ENCODE results near the gene STK32C.
"Not testable (repeated sequence)": the region's sequence is repeated elsewhere in the genome, so short reads cannot be mapped to it uniquely, and the experiment has no call there.

Gene STK32C

GRCh38 chr10:132299371-132300336 is 8.1 kb downstream of the STK32C start:
- no peak for DNase-seq

DNA sequence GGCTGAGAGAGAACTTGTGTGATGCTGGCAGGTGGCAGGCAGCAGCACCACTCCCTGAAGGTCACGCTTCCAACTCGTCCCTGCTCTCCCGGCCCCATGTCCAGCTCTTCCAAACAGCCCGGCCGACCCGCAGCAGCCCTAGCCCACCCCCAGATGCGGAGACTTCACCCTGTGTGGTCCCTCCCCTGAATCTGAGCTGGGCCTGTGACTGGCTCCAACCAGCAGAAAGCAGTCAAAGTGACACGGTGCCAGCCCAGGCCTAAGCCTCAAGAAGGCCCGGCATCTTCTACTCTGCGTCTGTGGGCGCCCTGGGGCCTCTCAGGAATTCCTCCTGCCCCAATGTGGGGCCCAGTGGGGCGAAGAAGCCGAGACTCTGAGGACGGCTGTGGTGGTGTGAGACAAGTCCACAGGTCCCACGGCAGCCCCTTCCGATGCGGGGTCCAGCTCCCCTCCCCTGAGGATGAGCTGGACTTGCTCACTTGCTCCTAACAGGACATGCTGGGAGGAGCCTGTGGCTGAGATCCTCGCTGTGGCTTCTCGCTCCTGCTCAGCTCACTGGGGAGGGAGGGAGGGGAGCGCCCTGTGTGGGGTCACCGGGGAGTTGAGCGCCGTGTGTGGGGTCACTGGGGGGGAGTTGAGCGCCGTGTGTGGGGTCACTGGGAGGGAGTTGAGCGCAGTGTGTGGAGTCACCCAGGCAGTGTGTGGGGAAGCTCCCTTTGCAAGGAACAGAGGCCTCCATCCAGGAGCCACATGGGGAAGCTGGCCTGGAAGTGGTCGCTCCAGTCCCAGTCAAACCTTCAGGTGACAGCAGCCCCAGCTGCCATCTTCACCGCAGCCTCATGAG is 9.5 kb downstream of the STK32C start:
- DNase-seq: no peak

GRCh38 chr10:132297526-132297925 is 10.2 kb downstream of the STK32C start:
- DNase-seq: no peak

- no peak for DNase-seq
These were observed 10.9 kb downstream of the STK32C start for GRCh38 chr10:132296666-132297443.

- DNase-seq: not testable (repeated sequence)
These were observed 12.3 kb downstream of the STK32C start for GRCh38 chr10:132295481-132295880.

DNA sequence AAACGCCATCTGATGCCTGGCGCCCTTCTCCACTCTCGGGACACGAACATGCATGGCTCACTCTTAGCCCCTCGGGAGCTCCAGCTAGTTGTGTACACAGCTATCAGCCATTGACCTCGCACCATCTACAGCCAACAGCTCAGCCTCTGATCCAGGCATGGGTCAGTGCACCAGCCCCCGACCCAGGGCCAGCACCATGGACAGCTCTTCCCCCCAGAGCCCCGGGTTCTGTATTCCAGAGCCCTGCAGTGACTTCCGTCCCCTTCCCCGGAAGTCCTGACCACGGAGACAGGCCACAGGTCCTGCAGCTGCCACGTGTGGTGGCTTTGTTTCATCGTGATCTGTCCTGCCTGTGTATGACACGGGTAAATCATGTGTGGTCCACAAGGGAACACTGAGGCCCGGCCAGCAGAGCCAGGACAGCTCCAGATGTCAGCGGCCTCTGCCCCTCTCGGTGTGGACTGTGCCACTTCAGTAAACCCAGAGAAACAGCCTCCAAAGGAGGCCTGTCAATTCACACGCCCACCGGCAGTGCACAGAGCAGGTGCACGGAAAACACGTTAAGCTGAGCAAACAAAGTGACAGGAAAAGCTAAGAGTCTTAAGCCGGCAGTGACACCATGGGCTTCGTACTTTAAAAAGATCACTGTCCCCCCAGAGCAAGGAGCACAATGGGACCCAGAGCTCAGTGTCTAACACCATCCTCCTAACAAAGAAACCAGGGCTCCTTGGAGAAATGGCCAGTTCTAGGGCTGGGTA is 13.0 kb downstream of the STK32C start:
- no peak for DNase-seq

- no peak for DNase-seq
These were observed 13.8 kb downstream of the STK32C start for GRCh38 chr10:132293813-132294520.

DNA sequence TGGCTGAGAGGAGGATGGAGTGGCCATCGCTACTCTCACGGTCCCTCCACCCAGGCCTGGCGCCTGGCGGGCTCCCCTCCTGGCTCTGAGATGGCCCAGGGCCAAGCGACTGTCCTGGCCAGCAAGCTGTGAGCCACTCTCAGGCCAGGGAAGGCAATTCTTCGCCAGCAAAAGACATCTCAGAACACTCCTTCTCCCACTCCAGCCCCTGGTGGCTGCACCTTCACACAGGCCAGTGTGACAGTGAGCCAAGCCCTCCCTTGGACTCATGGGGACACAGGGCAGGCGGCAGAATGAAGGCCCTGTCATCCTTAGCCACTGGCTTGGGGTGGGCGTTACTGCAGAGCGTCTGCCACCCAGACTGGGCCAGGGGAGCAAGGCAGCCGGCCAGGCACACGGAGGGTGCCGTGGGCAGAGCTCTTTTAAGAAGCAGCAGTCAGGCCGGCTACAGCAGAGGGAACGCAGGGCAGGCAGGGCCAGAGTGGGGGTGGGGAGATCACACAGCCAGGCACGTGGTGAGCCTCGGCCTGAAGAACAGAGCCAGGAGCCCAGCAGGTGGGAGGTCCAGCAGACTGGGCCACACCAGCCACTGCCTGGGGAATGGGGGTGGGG is 14.4 kb downstream of the STK32C start:
- DNase-seq: no peak

GRCh38 chr10:132292287-132293200 is 15.2 kb downstream of the STK32C start:
- DNase-seq: no peak

DNA sequence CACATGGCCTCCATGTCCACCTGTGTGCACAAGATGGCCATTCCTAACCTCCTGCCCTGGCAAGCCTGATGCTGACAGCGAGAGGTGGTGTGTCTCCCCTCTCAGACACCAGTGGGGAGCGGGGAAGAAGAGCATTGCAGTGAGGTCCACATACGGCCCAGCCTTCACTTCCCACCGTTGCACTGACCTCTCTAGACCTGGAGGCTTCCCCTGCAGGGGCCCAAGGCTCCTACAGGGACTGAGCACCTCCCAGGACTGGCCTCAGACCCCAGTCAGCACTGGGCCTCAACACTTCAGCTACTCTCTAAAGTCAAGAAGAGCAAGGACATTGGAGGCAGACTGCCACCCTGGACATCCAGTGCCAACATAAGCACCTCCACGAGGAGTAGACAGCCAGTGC is 15.9 kb downstream of the STK32C start:
- DNase-seq: no peak

GRCh38 chr10:132290631-132291030 is 17.1 kb downstream of the STK32C start:
- DNase-seq: no peak

DNA sequence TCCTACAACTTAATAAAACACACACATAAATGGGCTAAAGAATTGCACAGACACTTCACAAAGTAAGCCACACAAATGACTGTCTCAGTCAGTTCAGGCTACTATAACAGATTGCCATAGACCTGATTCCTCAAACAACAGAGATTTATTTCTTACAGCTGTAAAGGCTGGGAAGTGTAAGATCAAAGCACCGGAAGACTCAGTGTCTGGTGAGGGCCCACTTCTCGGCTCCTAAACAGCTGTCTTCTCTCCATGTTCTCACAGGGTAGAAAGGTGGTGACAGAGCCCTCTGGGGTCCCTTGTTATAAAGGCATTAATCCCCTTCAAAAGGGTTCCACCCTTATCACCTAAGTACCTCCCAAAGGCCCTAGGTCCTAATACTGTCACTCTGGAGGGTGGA is 18.3 kb downstream of the STK32C start:
- DNase-seq: no peak

- DNase-seq: no peak
These were observed 24.0 kb downstream of the STK32C start for GRCh38 chr10:132283604-132284382.

DNA sequence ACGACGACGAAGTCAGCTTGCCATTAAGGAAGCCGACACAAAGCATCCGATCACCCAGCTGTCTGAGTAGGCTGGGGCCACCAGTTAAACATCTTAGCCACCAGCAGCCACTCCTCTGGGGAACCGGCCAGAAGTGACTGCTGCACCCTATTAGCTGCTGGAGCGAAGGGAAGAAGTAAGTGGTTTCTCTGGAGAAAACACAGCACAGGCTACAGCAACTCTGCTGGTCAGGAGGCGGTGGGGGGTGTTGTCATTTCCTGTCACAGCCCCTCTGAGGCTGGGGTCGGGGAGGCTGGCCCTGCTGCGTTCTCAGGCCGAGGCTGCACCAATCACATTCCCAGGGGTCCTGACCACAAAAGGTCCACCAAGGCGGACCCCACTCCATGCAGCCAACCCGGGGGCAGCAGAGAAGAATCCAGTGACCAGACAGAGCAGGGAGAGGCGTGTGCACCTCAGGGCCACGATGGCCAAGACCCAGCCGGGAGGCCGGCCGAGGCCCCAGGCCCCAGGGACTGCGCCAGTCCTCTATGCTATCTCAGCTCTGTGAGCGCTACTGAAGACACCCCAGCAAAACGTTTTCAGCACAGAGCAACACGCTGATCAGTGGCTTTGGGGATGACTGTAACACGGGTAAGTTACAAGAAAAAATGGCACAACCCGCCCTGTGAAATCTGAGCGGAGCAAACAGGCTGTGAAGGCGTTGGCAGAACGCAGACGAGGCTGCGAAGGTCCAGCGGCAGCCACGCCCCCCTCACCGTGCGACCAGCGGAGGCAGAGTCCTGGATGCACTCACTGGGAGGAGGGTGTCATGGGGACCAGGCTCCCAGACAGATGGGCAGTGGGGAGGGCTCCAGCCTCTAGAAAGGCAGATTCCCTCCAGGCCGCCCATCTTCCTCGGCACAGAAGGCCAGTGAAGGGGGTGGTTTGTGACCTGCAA is 24.8 kb downstream of the STK32C start:
- no peak for DNase-seq

GRCh38 chr10:132281915-132282666 is 25.7 kb downstream of the STK32C start:
- DNase-seq: no peak

DNA sequence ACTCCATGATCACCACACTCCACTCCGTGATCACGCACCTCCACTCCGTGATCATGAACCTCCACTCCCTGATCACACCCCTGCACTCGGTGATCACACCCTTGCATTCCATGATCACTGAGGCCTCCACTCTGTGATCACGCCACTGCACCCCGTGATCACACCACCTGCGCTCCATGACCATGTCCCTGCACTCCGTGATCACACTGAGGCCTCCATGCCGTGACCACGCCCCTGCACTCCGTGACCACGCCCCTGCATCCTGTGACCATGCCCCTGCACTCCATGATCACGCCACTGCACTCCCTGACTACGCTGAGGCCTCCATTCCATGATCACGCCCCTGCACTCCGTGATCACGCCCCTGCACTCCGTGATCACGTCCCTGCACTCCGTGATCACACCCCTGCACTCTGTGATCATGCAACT is 27.1 kb downstream of the STK32C start:
- no peak for DNase-seq
